GM04504 (cell line): ENCODE data around the gene SH2D3A.
"Not testable (repeated sequence)": the region's sequence is repeated elsewhere in the genome, so short reads cannot be mapped to it uniquely, and the experiment has no call there.

Source experiments
- DNase-seq: peaks from one replicate; pipeline ENCODE4 v3.0.0-alpha.2; 2012; ENCODE audit warnings: low read depth

The SH2D3A gene

GRCh38 chr19:6767357-6768235 is at the start of gene SH2D3A:
Gene SH2D3A, minus strand, starts transcription at chr19:6767435. Its CDS starts 3,687 bp downstream, at chr19:6763748.
- no peak for DNase-seq

GRCh38 chr19:6813659-6814058 is 46.4 kb upstream of the SH2D3A start:
- no peak for DNase-seq

GRCh38 chr19:6812612-6813011 is 45.4 kb upstream of the SH2D3A start:
- DNase-seq: no peak

GRCh38 chr19:6811906-6812305 is 44.7 kb upstream of the SH2D3A start:
- peak; percentile 7 for DNase-seq

- no peak for DNase-seq
Observed at GRCh38 chr19:6811378-6811777, 44.1 kb upstream of the SH2D3A start.

- no peak for DNase-seq
Observed at GRCh38 chr19:6809262-6809661, 42.0 kb upstream of the SH2D3A start.

- DNase-seq: no peak
Observed at GRCh38 chr19:6808494-6808893, 41.3 kb upstream of the SH2D3A start.

- DNase-seq: no peak
Observed at GRCh38 chr19:6807291-6807690, 40.1 kb upstream of the SH2D3A start.

GRCh38 chr19:6806488-6806887 is 39.3 kb upstream of the SH2D3A start:
- DNase-seq: no peak

GRCh38 chr19:6803036-6803404 is 35.8 kb upstream of the SH2D3A start:
- no peak for DNase-seq

- no peak for DNase-seq
Observed at GRCh38 chr19:6802336-6803035, 35.3 kb upstream of the SH2D3A start.

GRCh38 chr19:6801485-6802086 is 34.4 kb upstream of the SH2D3A start:
- DNase-seq: no peak

GRCh38 chr19:6800991-6801484 is 33.8 kb upstream of the SH2D3A start:
- peak; percentile 7 for DNase-seq

GRCh38 chr19:6800160-6800790 is 33.0 kb upstream of the SH2D3A start:
- DNase-seq: not testable (repeated sequence)

GRCh38 chr19:6797646-6798045 is 30.4 kb upstream of the SH2D3A start:
- no peak for DNase-seq

- DNase-seq: no peak
Observed at GRCh38 chr19:6796278-6796677, 29.0 kb upstream of the SH2D3A start.

GRCh38 chr19:6794686-6795431 is 27.6 kb upstream of the SH2D3A start:
- no peak for DNase-seq

- DNase-seq: no peak
Observed at GRCh38 chr19:6793973-6794372, 26.7 kb upstream of the SH2D3A start.

GRCh38 chr19:6793411-6793810 is 26.2 kb upstream of the SH2D3A start:
- no peak for DNase-seq

- no peak for DNase-seq
Observed at GRCh38 chr19:6791237-6791636, 24.0 kb upstream of the SH2D3A start.
